Activated CD4-positive, alpha-beta T cell treated with anti-CD3 and anti-CD28 coated beads for 36 hours (primary cell): ENCODE data around the gene TAX1BP3. TPM values are rescaled to one million over a fixed set of nuclear protein-coding genes. Genes with fewer than 3 reads are reported as not detected.

ENCODE experiments used
- ATAC-seq: fragments of 200-7000 bp; cut with Tn5 transposase; one replicate; pipeline ENCODE4 v1.10.0; 2021; ENCODE audit warnings: mild to moderate bottlenecking, moderate library complexity
- CTCF ChIA-PET: fragments of 350-600 bp; sonication (Branson Sonifier 250); formaldehyde crosslinking; loops from one replicate; lab custom pipeline; 2021; ENCODE audit warnings: antibody characterized with exemption; lab: Charles Lee
- POLR2A ChIA-PET: fragments of 350-600 bp; sonication (Branson Sonifier 250); formaldehyde crosslinking; loops from one replicate; lab custom pipeline; 2021; ENCODE audit warnings: antibody characterized with exemption, inconsistent platforms; lab: Charles Lee
- DNase-seq: peaks from one replicate; pipeline ENCODE4 v3.0.0-alpha.2; 2020
- H3K27ac Mint-ChIP-seq: one replicate; pipeline ENCODE4 v1.8.0; 2021; ENCODE audit warnings: mixed read lengths
- H3K27me3 Mint-ChIP-seq: one replicate; pipeline ENCODE4 v1.8.0; 2021; ENCODE audit warnings: mixed read lengths
- H3K36me3 Mint-ChIP-seq: one replicate; pipeline ENCODE4 v1.8.0; 2021; ENCODE audit warnings: low read depth, mixed read lengths
- H3K4me1 Mint-ChIP-seq: one replicate; pipeline ENCODE4 v1.8.0; 2021; ENCODE audit warnings: mixed read lengths
- H3K4me3 Mint-ChIP-seq: one replicate; pipeline ENCODE4 v1.8.0; 2021; ENCODE audit warnings: mild to moderate bottlenecking, moderate library complexity, mixed read lengths
- H3K9me3 Mint-ChIP-seq: one replicate; pipeline ENCODE4 v1.8.0; 2021; ENCODE audit warnings: low read depth, mixed read lengths
- intact Hi-C, 2 experiments: fragments of 100-400 bp; cut with DNase I in 1 of 2; cut with micrococcal nuclease in 1 of 2; formaldehyde crosslinking; loops; one replicate each; pipeline versions ENCODE4 v1.14.2 to v1.15.1; 2022 to 2024; cut with DNase I, micrococcal nuclease
- total RNA-seq, 2 experiments: library from RNA; stranded (reverse); gene quantifications; one replicate each; pipeline ENCODE4 v1.2.3, GENCODE V29; 2021

The TAX1BP3 gene
- total RNA-seq, 2 experiments from 2014 or later, result 12.0 to 14.6 TPM

GRCh38 chr17:3697103-3697476, 28.7 kb upstream of the TAX1BP3 start:
- ChIA-PET CTCF (interaction anchor here (0.7 to 0.9 kb wide), 3 partner anchors 19 to 40 kb away, joined by 3 to 4 read pairs (median 3); no protein-coding TSS in a partner anchor), POLR2A (interaction anchor here (0.6 to 1.3 kb wide), 2 partner anchors 14 to 1192 kb away, joined by 3 to 6 read pairs; no protein-coding TSS in a partner anchor)
- DNase-seq, result no peak
- peaks cover 15% of the 10 kb centered on the region for H3K4me1 Mint-ChIP-seq
- H3K9me3 Mint-ChIP-seq, result no peaks in the 10 kb centered on the region
- no peak overlapping the region for H3K4me3 Mint-ChIP-seq
- H3K36me3 Mint-ChIP-seq, result peaks cover 7% of the 10 kb centered on the region
- H3K27me3 Mint-ChIP-seq, result no peaks in the 10 kb centered on the region
- no peak for ATAC-seq
- no peak overlapping the region for H3K27ac Mint-ChIP-seq
- intact Hi-C loops, result no loop called here

GRCh38 chr17:3695723-3696411, 27.5 kb upstream of the TAX1BP3 start, which contains the start of gene P2RX5:
Gene P2RX5, minus strand, starts transcription at chr17:3696155. Its CDS starts 150 bp downstream, at chr17:3696005.
- intact Hi-C loops, result loop anchor here (1.0 to 2.0 kb wide), 2 partner anchors 15 kb away; no protein-coding TSS in a partner anchor

DNA sequence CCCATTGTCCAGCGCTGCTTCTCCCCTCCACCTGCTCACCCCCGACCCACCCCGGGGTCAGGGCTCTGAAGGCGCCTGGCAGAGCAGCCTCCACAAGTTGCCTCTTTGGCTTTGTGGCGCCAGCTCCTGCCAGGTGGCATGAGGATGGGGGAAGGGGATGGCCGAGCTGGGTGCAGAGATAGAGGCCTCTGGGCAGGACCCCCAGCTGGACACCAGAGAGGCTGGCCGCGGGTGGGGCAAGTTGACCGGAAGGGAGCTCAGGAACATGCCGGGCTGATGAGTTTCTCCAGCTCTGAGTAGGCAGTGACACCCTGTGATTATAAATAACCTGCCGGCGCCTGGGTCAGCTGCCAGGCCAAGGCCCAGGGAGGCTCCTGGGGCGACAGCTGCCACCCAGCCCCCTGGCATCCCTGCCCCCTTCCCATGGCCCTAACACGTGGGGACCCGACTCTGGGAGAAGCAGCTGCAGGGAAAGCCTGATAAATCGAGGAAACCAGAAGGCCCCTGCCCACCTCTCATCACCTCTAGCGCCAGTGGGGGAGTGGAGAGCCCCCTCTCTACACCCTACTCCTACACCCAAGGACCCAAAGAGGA, 26.8 kb upstream of the TAX1BP3 start:
- ChIA-PET POLR2A (interaction anchor here (0.5 to 0.8 kb wide), 3 partner anchors 28 to 161 kb away, joined by 3 read pairs; no protein-coding TSS in a partner anchor), CTCF (interaction anchor here (0.6 to 2.0 kb wide), 10 partner anchors 8 to 135 kb away, joined by 3 to 10 read pairs (median 4); no protein-coding TSS in a partner anchor)
- Mint-ChIP-seq H3K4me1 (peaks cover 15% of the 10 kb centered on the region), H3K4me3 (peak overlapping the region; percentile 81), H3K36me3 (no peaks in the 10 kb centered on the region), H3K9me3 (no peaks in the 10 kb centered on the region), H3K27me3 (no peaks in the 10 kb centered on the region), H3K27ac (peak overlapping the region; percentile 75)
- ATAC-seq (peak; percentile 17), DNase-seq (peak; percentile 33)
- intact Hi-C loops, result loop anchor here in 1 of 2 experiments (2.0 kb wide), 1 partner anchor 16 kb away; no protein-coding TSS in a partner anchor

More at GRCh38 chr17:3695723-3696411, 27.5 kb upstream of the TAX1BP3 start, which contains the start of gene P2RX5:
- H3K4me3 Mint-ChIP-seq, result peak within 1 kb of the TSS; percentile 81
- ATAC-seq (peak; percentile 48), DNase-seq (peak; percentile 67)
- no peaks in the 10 kb centered on the region for H3K27me3 Mint-ChIP-seq
- CTCF ChIA-PET, result interaction anchor here (0.6 to 2.0 kb wide), 12 partner anchors 7 to 167 kb away, joined by 3 to 10 read pairs (median 4); no protein-coding TSS in a partner anchor
- H3K9me3 Mint-ChIP-seq, result no peaks in the 10 kb centered on the region
- POLR2A ChIA-PET, result interaction anchor here (0.7 to 1.3 kb wide), 3 partner anchors 15 to 814 kb away, joined by 3 to 6 read pairs (median 3); no protein-coding TSS in a partner anchor
- H3K36me3 Mint-ChIP-seq, result no peaks in the 10 kb centered on the region
- peaks cover 15% of the 10 kb centered on the region for H3K4me1 Mint-ChIP-seq
- H3K27ac Mint-ChIP-seq, result peak within 1 kb of the TSS; percentile 94

DNA sequence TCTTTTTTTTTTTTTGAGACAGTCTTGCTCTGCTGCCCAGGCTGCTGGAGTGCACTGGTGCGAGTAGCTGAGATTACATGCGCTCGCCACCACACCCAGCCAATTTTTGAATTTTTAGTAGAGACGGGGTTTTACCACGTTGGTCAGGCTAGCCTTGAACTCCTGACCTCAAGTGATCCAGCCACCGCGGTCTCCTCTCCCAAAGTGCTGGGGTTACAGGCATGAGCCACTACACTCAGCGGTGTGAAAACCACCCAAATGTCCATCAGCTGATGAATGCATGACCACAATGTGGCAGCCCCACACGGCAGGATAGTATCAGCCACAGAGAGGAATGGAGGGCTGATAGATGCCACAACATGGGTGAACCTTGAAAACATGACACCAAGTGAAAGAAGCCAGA, 25.5 kb upstream of the TAX1BP3 start:
- H3K27me3 Mint-ChIP-seq, result no peaks in the 10 kb centered on the region
- DNase-seq, result peak; percentile 69
- ChIA-PET POLR2A (interaction anchor here (0.6 kb wide), 2 partner anchors 17 to 64 kb away, joined by 5 to 9 read pairs; no protein-coding TSS in a partner anchor), CTCF (interaction anchor here (0.6 to 2.0 kb wide), 4 partner anchors 11 to 134 kb away, joined by 3 to 6 read pairs (median 4); no protein-coding TSS in a partner anchor)
- H3K9me3 Mint-ChIP-seq, result no peaks in the 10 kb centered on the region
- peaks cover 15% of the 10 kb centered on the region for H3K4me1 Mint-ChIP-seq
- intact Hi-C loops, result loop anchor here (1.0 to 5.0 kb wide), 4 partner anchors 17 to 133 kb away; partner anchors contain the start of gene HASPIN (in 1 of the 2)
- peak overlapping the region; percentile 81 for H3K4me3 Mint-ChIP-seq
- ATAC-seq, result peak; percentile 31
- H3K27ac Mint-ChIP-seq, result no peak overlapping the region
- H3K36me3 Mint-ChIP-seq, result peaks cover 6% of the 10 kb centered on the region

GRCh38 chr17:3693141-3693540, 24.8 kb upstream of the TAX1BP3 start:
- intact Hi-C loops, result loop anchor here in 1 of 2 experiments (5.0 kb wide), 1 partner anchor 134 kb away; no protein-coding TSS in a partner anchor
- no peak for ATAC-seq
- H3K27me3 Mint-ChIP-seq, result no peaks in the 10 kb centered on the region
- DNase-seq, result no peak
- no peaks in the 10 kb centered on the region for H3K9me3 Mint-ChIP-seq
- H3K4me1 Mint-ChIP-seq, result peaks cover 15% of the 10 kb centered on the region
- POLR2A ChIA-PET, result interaction anchor here (0.6 kb wide), 1 partner anchor 65 kb away, joined by 9 read pairs; no protein-coding TSS in a partner anchor
- CTCF ChIA-PET, result interaction anchor here (0.5 to 0.7 kb wide), 3 partner anchors 11 to 145 kb away, joined by 3 read pairs; no protein-coding TSS in a partner anchor
- peak overlapping the region; percentile 15 for H3K4me3 Mint-ChIP-seq
- no peak overlapping the region for H3K27ac Mint-ChIP-seq
- peaks cover 6% of the 10 kb centered on the region for H3K36me3 Mint-ChIP-seq

- Mint-ChIP-seq H3K9me3 (no peaks in the 10 kb centered on the region), H3K4me1 (peaks cover 15% of the 10 kb centered on the region), H3K36me3 (peaks cover 6% of the 10 kb centered on the region), H3K27me3 (no peaks in the 10 kb centered on the region), H3K27ac (no peak overlapping the region), H3K4me3 (no peak overlapping the region)
- intact Hi-C loops, result loop anchor here in 1 of 2 experiments (5.0 kb wide), 1 partner anchor 135 kb away; no protein-coding TSS in a partner anchor
- ATAC-seq, result no peak
- POLR2A ChIA-PET, result interaction anchor here (0.6 kb wide), 1 partner anchor 26 kb away, joined by 9 read pairs; no protein-coding TSS in a partner anchor
- DNase-seq, result peak; percentile 35
- CTCF ChIA-PET, result interaction anchor here (0.7 kb wide), 1 partner anchor 146 kb away, joined by 3 read pairs; no protein-coding TSS in a partner anchor
Observed at GRCh38 chr17:3692346-3692745, 24.0 kb upstream of the TAX1BP3 start.

DNA sequence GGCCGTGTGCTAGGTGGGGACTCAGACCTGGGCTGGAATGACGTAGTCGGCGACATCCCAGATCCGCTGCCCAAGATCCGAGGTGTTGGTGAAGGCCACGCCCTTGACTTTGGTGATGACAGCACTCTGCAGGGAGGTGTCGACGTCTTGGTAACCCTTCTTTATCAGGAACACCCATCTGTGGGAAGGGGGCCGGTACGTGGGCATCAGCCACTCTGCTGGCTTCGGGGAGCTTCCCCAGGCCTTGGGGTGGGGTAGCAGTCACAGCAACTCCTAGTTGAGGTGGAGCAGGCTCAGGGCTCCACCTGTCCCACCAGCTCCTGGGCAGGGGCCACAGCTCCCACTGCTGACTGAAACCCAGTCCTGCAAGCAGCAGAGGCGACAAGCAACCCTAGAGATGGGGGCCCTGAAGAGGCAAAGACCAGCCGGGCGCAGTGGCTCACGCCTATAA, 23.3 kb upstream of the TAX1BP3 start:
- intact Hi-C loops, result loop anchor here in 1 of 2 experiments (5.0 kb wide), 1 partner anchor 136 kb away; no protein-coding TSS in a partner anchor
- no peaks in the 10 kb centered on the region for H3K27me3 Mint-ChIP-seq
- peaks cover 15% of the 10 kb centered on the region for H3K4me1 Mint-ChIP-seq
- POLR2A ChIA-PET, result interaction anchor here (0.6 kb wide), 1 partner anchor 25 kb away, joined by 9 read pairs; no protein-coding TSS in a partner anchor
- CTCF ChIA-PET, result no interaction called here
- ATAC-seq, result no peak
- H3K36me3 Mint-ChIP-seq, result peaks cover 6% of the 10 kb centered on the region
- peak; percentile 33 for DNase-seq
- H3K4me3 Mint-ChIP-seq, result no peak overlapping the region
- no peaks in the 10 kb centered on the region for H3K9me3 Mint-ChIP-seq
- H3K27ac Mint-ChIP-seq, result no peak overlapping the region

GRCh38 chr17:3690094-3690715, 21.8 kb upstream of the TAX1BP3 start:
- CTCF ChIA-PET, result no interaction called here

DNA sequence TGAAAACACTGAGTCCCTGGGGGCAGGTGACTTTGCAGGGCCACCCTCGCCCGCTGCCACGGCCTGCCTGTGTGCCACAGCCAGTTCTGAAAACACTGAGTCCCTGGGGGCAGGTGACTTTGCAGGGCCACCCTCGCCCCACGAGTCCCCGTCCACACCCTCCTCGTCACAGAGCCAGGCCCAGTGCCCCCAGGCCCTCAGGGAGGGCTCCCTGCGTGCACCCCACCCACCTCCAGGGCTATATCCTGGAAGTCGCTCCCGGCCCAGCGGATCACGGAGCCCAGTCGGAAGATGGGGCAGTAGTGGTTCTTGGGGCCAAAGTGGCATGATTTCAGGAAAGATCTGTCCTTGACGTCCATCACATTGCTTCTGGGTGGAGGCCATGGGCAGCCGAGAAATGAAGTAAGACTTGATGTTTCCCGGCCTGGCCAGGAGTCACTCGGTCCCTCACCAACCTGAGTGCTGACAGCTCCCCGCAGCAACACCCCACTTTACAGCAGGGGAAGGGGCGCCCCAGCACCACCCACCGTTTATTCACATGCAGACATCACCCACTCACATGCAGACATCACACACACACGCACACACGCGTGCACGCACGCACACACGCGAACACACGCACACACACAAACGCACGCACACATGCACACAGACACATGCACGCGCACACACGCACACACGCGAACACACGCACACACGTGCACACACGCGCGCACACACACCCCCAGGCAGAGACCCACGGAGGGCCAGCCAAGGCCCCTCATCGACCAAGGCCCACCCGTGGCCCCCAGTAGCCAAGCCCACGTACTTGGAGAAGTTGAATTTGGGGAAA, 21.1 kb upstream of the TAX1BP3 start:
- Mint-ChIP-seq H3K36me3 (peaks cover 8% of the 10 kb centered on the region), H3K27ac (no peak overlapping the region), H3K27me3 (no peaks in the 10 kb centered on the region), H3K9me3 (no peaks in the 10 kb centered on the region), H3K4me3 (no peak overlapping the region), H3K4me1 (peaks cover 12% of the 10 kb centered on the region)
- intact Hi-C loops, result loop anchor here in 1 of 2 experiments (5.0 kb wide), 1 partner anchor 138 kb away; no protein-coding TSS in a partner anchor
- DNase-seq (no peak), ATAC-seq (no peak)
- POLR2A ChIA-PET, result no interaction called here
- CTCF ChIA-PET, result interaction anchor here (0.7 kb wide), 1 partner anchor 987 kb away, joined by 3 read pairs; no protein-coding TSS in a partner anchor

More at GRCh38 chr17:3690094-3690715, 21.8 kb upstream of the TAX1BP3 start:
- Mint-ChIP-seq H3K36me3 (peaks cover 6% of the 10 kb centered on the region), H3K27me3 (no peaks in the 10 kb centered on the region), H3K4me3 (no peak overlapping the region), H3K9me3 (no peaks in the 10 kb centered on the region), H3K4me1 (peaks cover 15% of the 10 kb centered on the region), H3K27ac (no peak overlapping the region)
- ATAC-seq, result no peak
- POLR2A ChIA-PET, result no interaction called here
- intact Hi-C loops, result loop anchor here in 1 of 2 experiments (5.0 kb wide), 1 partner anchor 137 kb away; no protein-coding TSS in a partner anchor
- no peak for DNase-seq
